ENCODE results near the gene DAZAP1.

GRCh38 chr19:1466018-1466460 lies 58.7 kb downstream of the DAZAP1 start:
- TF ChIP-seq CTCF (IDR thresholded peaks at IDR 0.05) (no peak), POLR2A (IDR thresholded peaks at IDR 0.05) (no peak)

Measured in lower leg skin (tissue), 3 donors.